Measurements from ENCODE around the gene BNC2. TPM values are rescaled to one million over a fixed set of nuclear protein-coding genes. Genes with fewer than 3 reads are reported as not detected.

Gene BNC2
- total RNA-seq, 4 donors from 2014 or later: 20.5 to 55.4 (median 26.2) TPM

- 72 to 80% methylated on average over 4 of the region's 4 CpGs for WGBS, 2 donors (ENCODE audit: low coverage in 1 of 2)
- Histone ChIP-seq H3K27ac (no peak overlapping the region), H3K36me3 (no peaks in the 10 kb centered on the region), H3K4me1 (peaks cover 0 to 4% (median 0%) of the 10 kb centered on the region in 4 donors), H3K27me3 (no peaks in the 10 kb centered on the region), H3K4me3 (no peak overlapping the region), H3K9me3 (no peaks in the 10 kb centered on the region)
- intact Hi-C loops (cut with DNase I; ENCODE audit: low total_unique reads) (no loop called here), in situ Hi-C loops (cut with MboI; ENCODE audit: low pct_ligation_motif_present in 1 of 4, low pct_unique_long_range_greater_than_20kb in 1 of 4, low sequenced_read_pairs in 3 of 4) (no loop called here)
- no peak for DNase-seq
- no peak for TF ChIP-seq POLR2AphosphoS5 (IDR thresholded peaks at IDR 0.05)
- no peak for TF ChIP-seq EP300 (IDR thresholded peaks at IDR 0.05; ENCODE audit: low read depth)
- no peak for TF ChIP-seq POLR2A (IDR thresholded peaks at IDR 0.05)
- TF ChIP-seq CTCF (IDR thresholded peaks at IDR 0.05): no peak
Observed at GRCh38 chr9:16813838-16814237, 56.6 kb downstream of the BNC2 start.

- no peak for DNase-seq
- H3K4me3 ChIP-seq: no peak overlapping the region
- intact Hi-C loops (cut with DNase I; ENCODE audit: low total_unique reads) (no loop called here), in situ Hi-C loops (cut with MboI; ENCODE audit: low pct_ligation_motif_present in 1 of 4, low pct_unique_long_range_greater_than_20kb in 1 of 4, low sequenced_read_pairs in 3 of 4) (no loop called here)
- no peaks in the 10 kb centered on the region for H3K4me1 ChIP-seq
- no peaks in the 10 kb centered on the region for H3K27me3 ChIP-seq
- whole genome bisulfite sequencing, 2 donors (ENCODE audit: low coverage in 1 of 2): 58 to 91% methylated on average over 4 to 5 of the region's 5 CpGs
- no peak overlapping the region for H3K27ac ChIP-seq
- H3K9me3 ChIP-seq: no peaks in the 10 kb centered on the region
- TF ChIP-seq EP300 (IDR thresholded peaks at IDR 0.05; ENCODE audit: low read depth): no peak
- no peaks in the 10 kb centered on the region for H3K36me3 ChIP-seq
Observed at GRCh38 chr9:16811987-16812685, 58.3 kb downstream of the BNC2 start.

GRCh38 chr9:16809912-16810610 is 60.4 kb downstream of the BNC2 start:
- H3K27ac ChIP-seq: no peak overlapping the region
- in situ Hi-C loops (cut with MboI; ENCODE audit: low pct_ligation_motif_present in 1 of 4, low pct_unique_long_range_greater_than_20kb in 1 of 4, low sequenced_read_pairs in 3 of 4) (no loop called here), intact Hi-C loops (cut with DNase I; ENCODE audit: low total_unique reads) (no loop called here)
- no peaks in the 10 kb centered on the region for H3K36me3 ChIP-seq
- no peak overlapping the region for H3K4me3 ChIP-seq
- H3K9me3 ChIP-seq: no peaks in the 10 kb centered on the region
- no peaks in the 10 kb centered on the region for H3K4me1 ChIP-seq
- no peak for DNase-seq
- no peaks in the 10 kb centered on the region for H3K27me3 ChIP-seq
- 83 to 94% methylated on average over 3 to 4 of the region's 4 CpGs for WGBS, 2 donors (ENCODE audit: low coverage in 1 of 2)
- TF ChIP-seq POLR2AphosphoS5 (IDR thresholded peaks at IDR 0.05) (no peak), EP300 (IDR thresholded peaks at IDR 0.05; ENCODE audit: low read depth) (no peak), POLR2A (IDR thresholded peaks at IDR 0.05) (no peak), CTCF (IDR thresholded peaks at IDR 0.05) (no peak)

GRCh38 chr9:16806674-16807073 is 63.8 kb downstream of the BNC2 start:
- TF ChIP-seq CTCF (IDR thresholded peaks at IDR 0.05) (no peak), POLR2A (IDR thresholded peaks at IDR 0.05) (no peak), EP300 (IDR thresholded peaks at IDR 0.05; ENCODE audit: low read depth) (no peak), POLR2AphosphoS5 (IDR thresholded peaks at IDR 0.05) (no peak)
- no peak for DNase-seq
- Histone ChIP-seq H3K4me1 (peaks cover 0 to 4% (median 0%) of the 10 kb centered on the region in 4 donors), H3K27ac (no peak overlapping the region), H3K4me3 (no peak overlapping the region), H3K27me3 (no peaks in the 10 kb centered on the region), H3K36me3 (no peaks in the 10 kb centered on the region), H3K9me3 (no peaks in the 10 kb centered on the region)
- in situ Hi-C loops (cut with MboI; ENCODE audit: low pct_ligation_motif_present in 1 of 4, low pct_unique_long_range_greater_than_20kb in 1 of 4, low sequenced_read_pairs in 3 of 4) (no loop called here), intact Hi-C loops (cut with DNase I; ENCODE audit: low total_unique reads) (no loop called here)
